ENCODE results near the gene TP53. TPM values are rescaled to one million over a fixed set of nuclear protein-coding genes. Genes with fewer than 3 reads are reported as not detected.
"Not testable (repeated sequence)": the region's sequence is repeated elsewhere in the genome, so short reads cannot be mapped to it uniquely, and the experiment has no call there.

Gene TP53
- total RNA-seq, 1 donor: 71.3 TPM

DNA sequence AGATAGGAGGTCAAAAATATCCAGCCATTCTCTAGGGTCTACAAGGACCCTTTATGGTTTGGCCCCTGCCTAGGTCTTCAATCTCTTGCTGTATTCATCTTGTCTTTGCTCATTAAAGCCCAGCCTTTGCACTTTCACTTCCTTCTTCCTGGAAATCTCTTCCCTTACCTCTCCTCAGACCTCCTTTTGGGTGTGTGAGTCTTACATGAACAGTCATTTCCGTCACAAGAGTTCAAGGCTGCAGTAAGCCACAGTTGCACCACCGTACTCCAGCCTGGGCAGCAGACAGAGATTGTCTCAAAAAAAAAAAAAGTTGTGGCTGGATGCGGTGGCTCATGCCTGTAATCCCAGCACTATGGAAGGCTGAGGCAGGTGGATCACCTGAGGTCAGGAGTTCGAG lies 42.5 kb downstream of the TP53 start:
- Histone ChIP-seq H3K4me2 (ENCODE audit: insufficient read depth, low read length) (no peak overlapping the region), H3K9me3 (ENCODE audit: low read depth, low read length) (no peaks in the 10 kb centered on the region), H3K27ac (ENCODE audit: low read depth, low read length) (no peak overlapping the region), H3K27me3 (ENCODE audit: insufficient read depth, low read length) (peaks cover under 1% of the 10 kb centered on the region), H3K4me3 (ENCODE audit: insufficient read depth, low read length) (no peak overlapping the region), H3K79me2 (ENCODE audit: insufficient read depth, low read length) (no peaks in the 10 kb centered on the region), H2AFZ (ENCODE audit: low read length) (no peak overlapping the region), H4K20me1 (ENCODE audit: insufficient read depth, low read length) (no peaks in the 10 kb centered on the region), H3K4me1 (ENCODE audit: insufficient read depth, low read length) (no peaks in the 10 kb centered on the region), H3K36me3 (ENCODE audit: insufficient read depth, low read length) (no peaks in the 10 kb centered on the region)
- DNase-seq (ENCODE audit: insufficient read length, low spot score, missing footprints): no peak
- TF ChIP-seq, protein P1, sequence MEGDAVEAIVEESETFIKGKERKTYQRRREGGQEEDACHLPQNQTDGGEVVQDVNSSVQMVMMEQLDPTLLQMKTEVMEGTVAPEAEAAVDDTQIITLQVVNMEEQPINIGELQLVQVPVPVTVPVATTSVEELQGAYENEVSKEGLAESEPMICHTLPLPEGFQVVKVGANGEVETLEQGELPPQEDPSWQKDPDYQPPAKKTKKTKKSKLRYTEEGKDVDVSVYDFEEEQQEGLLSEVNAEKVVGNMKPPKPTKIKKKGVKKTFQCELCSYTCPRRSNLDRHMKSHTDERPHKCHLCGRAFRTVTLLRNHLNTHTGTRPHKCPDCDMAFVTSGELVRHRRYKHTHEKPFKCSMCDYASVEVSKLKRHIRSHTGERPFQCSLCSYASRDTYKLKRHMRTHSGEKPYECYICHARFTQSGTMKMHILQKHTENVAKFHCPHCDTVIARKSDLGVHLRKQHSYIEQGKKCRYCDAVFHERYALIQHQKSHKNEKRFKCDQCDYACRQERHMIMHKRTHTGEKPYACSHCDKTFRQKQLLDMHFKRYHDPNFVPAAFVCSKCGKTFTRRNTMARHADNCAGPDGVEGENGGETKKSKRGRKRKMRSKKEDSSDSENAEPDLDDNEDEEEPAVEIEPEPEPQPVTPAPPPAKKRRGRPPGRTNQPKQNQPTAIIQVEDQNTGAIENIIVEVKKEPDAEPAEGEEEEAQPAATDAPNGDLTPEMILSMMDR (IDR thresholded peaks at IDR 0.05; ENCODE audit: extremely low read depth, low read depth, low read length): no peak

DNA sequence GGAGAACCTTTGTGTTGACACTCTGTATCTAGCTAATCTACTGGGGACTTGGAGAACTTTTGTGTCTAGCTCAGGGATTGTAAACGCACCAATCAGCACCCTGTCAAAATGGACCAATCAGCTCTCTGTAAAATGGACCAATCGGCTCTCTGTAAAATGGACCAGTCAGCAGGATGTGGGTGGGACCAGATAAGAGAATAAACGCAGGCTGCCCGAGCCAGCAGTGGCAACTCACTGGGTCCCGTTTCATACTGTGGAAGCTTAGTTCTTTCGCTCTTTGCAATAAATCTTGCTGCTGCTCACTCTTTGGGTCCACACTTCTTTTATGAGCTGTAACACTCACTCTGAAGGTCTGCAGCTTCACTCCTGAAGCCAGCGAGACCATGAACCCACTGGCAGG lies 45.7 kb downstream of the TP53 start:
- DNase-seq (ENCODE audit: insufficient read length, low spot score, missing footprints); H3K4me2 ChIP-seq (ENCODE audit: insufficient read depth, low read length); H2AFZ ChIP-seq (ENCODE audit: low read length); H3K4me3 ChIP-seq (ENCODE audit: insufficient read depth, low read length); H3K4me1 ChIP-seq (ENCODE audit: insufficient read depth, low read length); H3K36me3 ChIP-seq (ENCODE audit: insufficient read depth, low read length); H3K79me2 ChIP-seq (ENCODE audit: insufficient read depth, low read length); H3K9me3 ChIP-seq (ENCODE audit: low read depth, low read length); H3K27me3 ChIP-seq (ENCODE audit: insufficient read depth, low read length); H3K27ac ChIP-seq (ENCODE audit: low read depth, low read length); H4K20me1 ChIP-seq (ENCODE audit: insufficient read depth, low read length): not testable (repeated sequence)

DNA sequence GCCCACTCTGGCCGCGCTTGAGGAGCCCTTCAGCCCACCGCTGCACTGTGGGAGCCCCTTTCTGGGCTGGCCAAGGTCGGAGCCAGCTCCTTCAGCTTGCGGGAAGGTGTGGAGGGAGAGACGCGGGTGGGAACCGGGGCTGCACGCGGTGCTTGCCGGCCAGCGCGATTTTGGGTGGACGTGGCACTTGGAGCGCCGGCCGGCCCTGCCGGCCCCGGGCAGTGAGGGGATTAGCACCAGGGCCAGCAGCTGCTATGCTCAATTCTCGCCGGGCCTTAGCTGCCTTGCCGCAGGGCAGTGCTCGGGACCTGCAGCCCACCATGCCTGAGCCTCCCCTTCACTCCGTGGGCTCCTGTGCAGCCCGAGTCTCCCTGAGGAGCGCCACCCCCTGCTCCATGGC lies 46.5 kb downstream of the TP53 start:
- H3K27ac ChIP-seq (ENCODE audit: low read depth, low read length): no peak overlapping the region
- no peak overlapping the region for H3K4me3 ChIP-seq (ENCODE audit: insufficient read depth, low read length)
- DNase-seq (ENCODE audit: insufficient read length, low spot score, missing footprints): no peak
- no peaks in the 10 kb centered on the region for H3K79me2 ChIP-seq (ENCODE audit: insufficient read depth, low read length)
- no peaks in the 10 kb centered on the region for H3K4me1 ChIP-seq (ENCODE audit: insufficient read depth, low read length)
- no peaks in the 10 kb centered on the region for H4K20me1 ChIP-seq (ENCODE audit: insufficient read depth, low read length)
- H3K4me2 ChIP-seq (ENCODE audit: insufficient read depth, low read length): no peak overlapping the region
- H3K36me3 ChIP-seq (ENCODE audit: insufficient read depth, low read length): no peaks in the 10 kb centered on the region
- H2AFZ ChIP-seq (ENCODE audit: low read length): no peak overlapping the region
- H3K9me3 ChIP-seq (ENCODE audit: low read depth, low read length): no peaks in the 10 kb centered on the region
- H3K27me3 ChIP-seq (ENCODE audit: insufficient read depth, low read length): no peaks in the 10 kb centered on the region
- TF ChIP-seq, protein P1 (IDR thresholded peaks at IDR 0.05; ENCODE audit: extremely low read depth, low read depth, low read length): no peak

DNA sequence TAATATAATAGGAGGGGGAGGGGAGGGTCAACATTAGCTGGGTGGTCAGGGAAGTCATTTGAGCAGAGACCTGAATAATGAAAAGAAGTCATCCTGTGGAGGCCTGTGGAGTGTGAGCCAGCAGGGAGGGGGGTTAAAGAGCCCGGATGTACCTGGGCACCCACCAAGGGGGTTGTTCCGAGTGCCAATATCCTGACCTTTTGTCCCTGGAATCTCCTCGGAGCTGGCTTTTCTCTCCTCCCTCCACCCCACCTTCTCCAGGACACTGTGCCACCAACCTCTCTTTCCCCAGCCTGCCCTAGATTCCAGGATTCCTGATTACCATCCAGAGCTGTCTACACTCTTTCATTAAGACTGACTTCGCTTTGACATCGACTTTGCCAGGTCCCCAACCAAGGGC lies 51.1 kb downstream of the TP53 start:
- H3K4me1 ChIP-seq (ENCODE audit: insufficient read depth, low read length): no peaks in the 10 kb centered on the region
- no peak overlapping the region for H2AFZ ChIP-seq (ENCODE audit: low read length)
- H3K79me2 ChIP-seq (ENCODE audit: insufficient read depth, low read length): no peaks in the 10 kb centered on the region
- H3K27ac ChIP-seq (ENCODE audit: low read depth, low read length): no peak overlapping the region
- TF ChIP-seq, protein P1 (IDR thresholded peaks at IDR 0.05; ENCODE audit: extremely low read depth, low read depth, low read length): no peak
- no peaks in the 10 kb centered on the region for H3K9me3 ChIP-seq (ENCODE audit: low read depth, low read length)
- no peak overlapping the region for H3K4me3 ChIP-seq (ENCODE audit: insufficient read depth, low read length)
- no peaks in the 10 kb centered on the region for H3K36me3 ChIP-seq (ENCODE audit: insufficient read depth, low read length)
- no peaks in the 10 kb centered on the region for H3K27me3 ChIP-seq (ENCODE audit: insufficient read depth, low read length)
- no peaks in the 10 kb centered on the region for H4K20me1 ChIP-seq (ENCODE audit: insufficient read depth, low read length)
- no peak for DNase-seq (ENCODE audit: insufficient read length, low spot score, missing footprints)
- no peak overlapping the region for H3K4me2 ChIP-seq (ENCODE audit: insufficient read depth, low read length)
